ENCODE measurements around the gene MCRIP1.

DNA sequence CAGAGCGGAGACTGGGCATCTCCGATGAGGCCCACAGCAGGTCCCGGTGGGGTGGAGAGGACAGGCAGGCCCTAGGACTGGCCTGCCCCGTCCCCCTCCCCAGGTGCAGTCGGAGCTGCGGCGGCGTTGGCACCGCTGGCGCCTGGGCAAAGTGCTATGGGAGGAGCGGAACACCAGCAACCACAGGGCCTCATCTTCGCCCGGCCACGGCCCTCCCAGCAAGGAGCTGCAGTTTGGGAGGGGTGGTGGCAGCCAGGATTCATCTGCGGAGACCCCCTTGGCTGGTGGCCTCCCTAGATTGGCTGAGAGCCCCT is 19.8 kb downstream of the MCRIP1 start:
- TF ChIP-seq CTCF (IDR thresholded peaks at IDR 0.05): no peak
- TF ChIP-seq POLR2AphosphoS5 (IDR thresholded peaks at IDR 0.05; ENCODE audit: insufficient read depth in 1 of 2, low read depth in 1 of 2): no peak
- no peak for TF ChIP-seq POLR2A (IDR thresholded peaks at IDR 0.05)

All from vagina (tissue), 2 donors.